NCI-H2081 treated with DMSO at 0.1 percent for 48 hours (cell line): Measurements from ENCODE around the gene HPCA.

ENCODE experiments used
- DNase-seq: peaks from one replicate; lab custom pipeline; 2025; lab: John Stamatoyannopoulos, UW

HPCA gene

DNA sequence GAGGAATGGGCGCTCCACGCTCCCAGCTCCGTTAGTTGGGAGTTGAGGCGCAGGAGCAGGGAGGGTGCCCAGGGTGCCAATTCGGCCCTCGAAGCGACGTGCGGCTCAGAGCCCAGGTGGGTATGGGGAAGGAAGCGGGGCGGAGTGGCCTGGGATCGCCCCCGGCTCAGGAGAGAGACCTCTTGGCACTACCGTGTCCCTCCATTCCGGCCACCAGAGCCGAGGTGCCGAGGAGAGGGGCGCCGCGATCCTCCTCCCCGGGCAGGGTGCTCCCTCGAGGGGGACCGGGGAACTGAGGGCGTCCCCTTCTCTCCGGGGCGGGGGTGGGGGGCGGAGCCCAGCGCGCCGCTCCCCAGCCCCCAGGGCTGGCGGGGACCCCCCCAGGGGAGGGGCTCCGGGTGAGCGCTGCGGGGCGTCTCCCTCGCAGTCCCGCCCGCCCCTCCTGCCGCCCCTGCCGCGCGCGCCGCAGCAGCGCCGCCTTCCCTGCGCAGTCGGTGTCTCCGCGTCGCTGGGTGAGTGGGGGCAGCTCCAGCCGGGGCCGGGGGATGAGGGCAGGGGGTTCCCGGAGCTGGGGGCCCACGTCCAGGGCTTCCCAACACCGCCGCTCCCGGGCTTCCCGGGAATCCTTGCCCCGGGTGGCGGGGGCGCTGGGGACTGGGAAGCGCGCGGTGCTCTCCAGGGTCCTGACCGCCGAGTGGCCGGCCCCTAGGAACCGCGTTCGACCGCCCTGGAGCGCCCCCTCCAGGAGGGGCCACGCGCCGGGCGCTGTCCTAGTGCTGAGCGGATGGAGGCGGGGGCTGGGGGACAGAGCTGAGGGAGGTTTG lies at the start of gene HPCA:
TSS of gene HPCA (plus strand) at position 488 of the 824 bp plus-strand sequence. CDS start 2,408 bp downstream, outside the sequence.
- DNase-seq = no peak

- peak; percentile 27 for DNase-seq
These were observed 37.8 kb upstream of the HPCA start for GRCh38 chr1:32848354-32849063.

- no peak for DNase-seq
These were observed 30.3 kb upstream of the HPCA start for GRCh38 chr1:32855861-32856617.

- no peak for DNase-seq
These were observed 28.2 kb upstream of the HPCA start for GRCh38 chr1:32858136-32858535.

DNA sequence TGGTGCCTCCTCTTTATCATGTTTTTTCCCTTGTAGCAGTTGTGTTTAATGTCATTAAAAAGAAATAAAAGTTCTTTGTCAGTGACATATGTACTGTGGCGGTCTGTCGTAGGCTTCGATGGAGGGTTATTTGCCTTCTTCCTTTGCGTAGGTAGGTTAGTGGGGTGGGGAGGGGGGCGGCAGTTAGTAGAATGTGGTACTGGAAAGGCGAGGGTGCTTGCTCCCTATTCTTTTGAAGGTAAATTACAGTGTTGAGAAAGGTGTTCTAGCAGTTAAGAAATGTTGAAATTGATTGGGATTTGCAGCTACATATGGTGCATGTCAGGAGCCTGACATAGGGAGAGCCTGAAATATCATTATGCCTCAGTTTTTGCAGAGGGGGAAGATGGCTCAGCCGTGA lies 27.5 kb upstream of the HPCA start:
- no peak for DNase-seq

DNA sequence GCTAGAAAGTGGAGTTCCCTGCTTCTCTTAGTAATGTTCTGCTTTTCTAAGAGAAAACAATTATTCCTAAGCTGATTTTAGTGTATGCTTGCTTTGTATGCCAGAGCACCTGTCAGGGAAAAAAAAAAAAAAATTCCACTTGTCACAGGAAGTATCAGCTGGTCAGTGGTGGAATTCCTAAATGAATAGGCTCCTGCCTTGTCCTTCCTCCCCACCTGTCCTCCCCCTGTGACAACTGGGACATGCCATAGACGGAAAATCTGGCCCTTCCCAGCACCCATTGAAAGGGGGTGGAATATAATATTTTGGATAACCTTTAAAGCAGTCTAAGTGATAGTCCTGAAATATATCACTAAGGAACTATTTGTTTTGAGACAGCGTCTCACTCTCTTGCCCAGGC lies 26.4 kb upstream of the HPCA start:
- DNase-seq = no peak

- no peak for DNase-seq
These were observed 25.7 kb upstream of the HPCA start for GRCh38 chr1:32860566-32860965.

- DNase-seq = no peak
These were observed 24.2 kb upstream of the HPCA start for GRCh38 chr1:32861904-32862695.

DNA sequence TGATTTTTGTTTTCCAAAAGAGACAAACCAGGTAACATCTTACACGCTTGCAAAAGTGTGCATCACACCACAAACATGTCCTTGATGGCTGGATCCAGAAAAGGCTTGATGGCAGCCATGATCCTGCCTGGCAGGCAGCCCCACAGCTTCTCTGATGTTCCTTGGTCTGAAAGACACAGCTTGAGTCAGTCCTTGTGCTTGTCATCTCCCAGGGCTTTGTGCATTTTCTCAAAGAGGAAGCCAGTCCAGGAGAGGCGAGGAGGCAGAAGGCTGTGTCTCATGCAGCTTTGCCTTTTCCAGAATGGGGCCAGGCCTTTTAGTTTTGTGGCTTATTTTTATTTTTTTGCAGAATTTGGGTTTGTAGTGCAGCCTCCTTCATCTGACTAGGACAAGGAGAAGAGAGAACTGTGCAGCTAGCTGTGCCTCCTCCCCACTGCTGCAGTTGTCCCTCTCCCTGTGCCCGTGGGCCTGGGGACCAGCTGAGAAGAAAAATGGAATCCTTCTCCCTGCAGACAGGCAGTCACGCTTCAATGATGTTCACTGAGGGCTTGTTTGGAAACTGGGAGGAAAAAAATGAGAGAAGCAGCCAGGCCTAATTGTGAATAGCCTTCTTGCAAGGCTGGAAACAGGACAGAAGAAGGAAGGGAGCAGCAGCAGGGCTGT lies 22.9 kb upstream of the HPCA start:
- DNase-seq = no peak

DNA sequence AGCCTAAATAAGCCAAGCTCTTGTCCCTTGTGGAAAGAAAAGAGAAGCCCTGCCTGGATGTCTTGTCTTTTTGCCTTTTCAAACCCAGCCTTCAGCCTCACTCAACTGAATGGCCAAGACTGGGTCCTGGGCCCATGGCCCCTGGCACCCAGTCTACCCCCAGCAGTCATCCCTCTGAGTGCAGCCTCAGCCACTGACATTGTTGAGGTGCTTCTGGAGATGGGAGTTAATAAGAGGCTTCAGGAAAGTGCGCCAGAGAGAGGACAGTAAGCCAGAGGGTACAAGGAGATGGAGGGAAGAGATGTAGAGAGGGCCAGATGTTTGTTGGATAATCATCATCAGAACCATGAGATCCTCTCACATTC lies 22.4 kb upstream of the HPCA start:
- no peak for DNase-seq

DNA sequence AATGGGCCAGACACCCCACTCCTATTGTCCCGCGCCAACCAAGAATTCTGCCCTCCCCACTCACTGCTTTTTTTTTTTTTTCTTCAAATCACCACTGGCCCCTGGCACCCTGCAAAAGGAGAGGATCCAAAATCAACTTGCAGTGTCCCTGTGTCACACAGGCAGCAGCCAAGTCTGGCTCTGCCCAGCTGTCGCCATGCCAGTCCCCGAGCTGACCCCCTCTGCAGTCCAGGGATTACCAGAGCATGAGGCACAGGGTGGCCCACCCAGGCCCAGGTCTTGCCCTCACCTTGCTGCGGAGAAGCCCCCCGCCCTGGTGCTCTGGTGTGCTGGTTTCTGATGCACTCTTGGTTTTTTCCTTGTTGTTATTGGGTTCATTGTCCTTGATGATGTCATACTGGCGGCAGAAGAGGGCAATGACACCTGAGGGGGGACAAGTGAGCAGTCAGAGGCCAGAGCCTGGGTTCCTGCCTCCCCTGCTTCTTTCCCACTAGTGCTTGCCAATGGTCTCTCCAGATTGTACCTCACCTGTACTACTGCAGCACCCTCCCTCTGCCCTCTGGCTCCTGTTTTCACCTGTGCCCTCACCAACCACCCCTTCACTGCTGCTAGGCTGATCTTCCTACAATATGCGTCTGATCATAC lies 21.8 kb upstream of the HPCA start:
- DNase-seq = no peak

DNA sequence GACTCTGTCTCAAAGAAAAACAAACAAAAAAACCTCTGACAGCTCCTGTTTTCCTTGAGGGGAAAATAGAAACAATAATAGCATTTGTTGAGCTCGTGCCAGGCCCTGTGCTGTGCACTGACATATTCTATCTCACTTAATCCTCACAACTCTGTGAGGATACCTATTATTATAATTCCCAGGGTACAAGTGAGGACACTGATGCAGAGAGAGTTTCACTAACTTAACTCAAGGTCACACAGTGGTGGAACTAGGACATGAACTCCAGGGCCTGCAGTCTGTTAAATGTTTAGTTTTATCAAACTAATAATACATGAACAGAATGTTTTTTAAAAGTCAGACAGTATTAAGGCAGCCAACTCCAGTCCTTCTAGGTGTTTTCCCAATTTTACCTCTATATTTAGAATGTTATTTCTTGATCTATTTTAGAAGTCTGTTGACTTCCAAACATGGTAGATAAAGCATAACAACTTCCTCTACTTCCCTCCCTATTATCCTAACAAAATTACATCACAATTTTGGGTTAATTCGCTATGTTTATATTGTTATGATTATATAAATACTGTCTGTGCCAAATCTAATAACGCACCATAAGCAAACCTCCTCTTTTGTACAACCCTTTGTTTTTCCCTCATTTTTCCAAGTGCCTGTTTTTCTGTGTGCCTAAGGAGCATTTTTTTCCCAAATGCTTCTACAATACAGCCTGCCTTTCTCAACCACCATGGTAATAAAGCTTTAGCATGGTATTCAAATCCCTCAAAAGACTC lies 20.5 kb upstream of the HPCA start:
- DNase-seq = no peak

DNA sequence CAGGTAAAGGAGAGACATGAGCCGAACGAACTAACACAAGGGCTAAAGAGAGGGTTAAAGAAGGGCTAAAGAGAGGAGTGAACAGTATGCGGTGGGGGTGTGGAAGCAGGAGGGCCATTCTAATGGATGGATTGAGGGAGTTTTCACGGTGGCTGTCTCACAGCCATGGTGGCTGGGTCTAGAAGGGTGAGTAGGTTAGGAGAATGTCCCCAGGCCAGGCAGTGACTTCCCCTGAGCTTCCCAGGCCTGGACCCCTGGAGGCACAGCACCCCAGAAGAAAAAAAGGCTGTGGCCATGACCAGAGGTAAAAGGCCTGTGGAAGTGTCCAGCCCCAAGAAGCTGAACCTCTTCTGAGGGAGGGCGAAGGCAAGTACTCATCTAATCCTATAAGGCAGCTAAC lies 19.1 kb upstream of the HPCA start:
- no peak for DNase-seq

- DNase-seq = no peak
These were observed 18.6 kb upstream of the HPCA start for GRCh38 chr1:32867671-32868070.

DNA sequence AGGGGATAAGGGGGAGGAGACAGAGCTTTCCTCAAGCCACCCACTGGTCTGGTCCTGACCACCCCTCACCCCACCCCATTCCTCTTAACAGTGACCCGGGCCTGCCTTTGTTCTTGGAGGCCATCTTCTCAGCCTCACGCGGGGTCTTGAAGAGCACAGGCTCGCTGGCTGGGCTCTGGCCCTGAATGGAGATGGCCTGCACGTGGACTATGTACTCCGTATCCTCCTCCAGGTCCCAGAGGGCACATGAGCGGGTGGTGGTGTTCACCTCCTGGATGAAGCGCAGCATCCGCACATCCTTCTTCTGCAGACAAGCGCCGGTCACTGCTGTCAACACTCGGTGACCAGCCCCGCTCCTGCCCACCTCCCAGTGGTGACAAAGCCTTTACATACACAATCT lies 18.2 kb upstream of the HPCA start:
- no peak for DNase-seq

GRCh38 chr1:32868806-32869455 lies 17.4 kb upstream of the HPCA start:
- no peak for DNase-seq

DNA sequence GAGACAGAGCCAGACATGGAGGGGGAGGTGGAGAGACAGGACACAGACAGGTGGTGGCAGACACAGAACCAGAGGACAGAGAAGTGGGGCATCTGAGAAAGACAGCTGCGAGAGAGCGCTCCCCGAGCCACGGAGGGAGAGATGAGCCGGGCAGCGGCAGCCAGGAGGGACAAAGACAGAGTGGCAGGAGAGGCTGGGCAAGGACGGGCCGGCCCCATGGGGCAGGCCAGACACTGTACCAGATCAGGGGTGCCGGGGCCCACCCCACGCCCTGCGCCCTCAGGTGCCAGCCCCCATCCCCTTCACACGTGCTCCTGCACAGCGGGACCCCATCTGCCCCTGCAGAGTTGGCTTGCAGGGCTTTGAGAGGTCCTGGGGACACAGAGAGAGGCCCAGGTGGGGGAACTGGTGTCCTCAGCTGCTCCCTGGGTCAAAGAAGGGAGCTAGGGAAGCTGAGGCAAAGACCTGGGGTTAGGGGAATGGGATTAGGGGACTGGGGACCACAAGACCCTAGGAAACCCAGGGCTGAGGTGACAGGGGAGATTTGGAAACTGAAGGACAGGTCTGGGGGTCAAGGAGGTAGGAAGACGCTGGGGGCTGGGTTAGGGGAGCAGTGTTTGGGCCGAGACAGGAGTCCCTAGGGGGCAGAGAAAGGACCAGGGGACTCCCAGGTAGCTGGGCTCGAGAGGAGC lies 16.2 kb upstream of the HPCA start:
- no peak for DNase-seq

DNA sequence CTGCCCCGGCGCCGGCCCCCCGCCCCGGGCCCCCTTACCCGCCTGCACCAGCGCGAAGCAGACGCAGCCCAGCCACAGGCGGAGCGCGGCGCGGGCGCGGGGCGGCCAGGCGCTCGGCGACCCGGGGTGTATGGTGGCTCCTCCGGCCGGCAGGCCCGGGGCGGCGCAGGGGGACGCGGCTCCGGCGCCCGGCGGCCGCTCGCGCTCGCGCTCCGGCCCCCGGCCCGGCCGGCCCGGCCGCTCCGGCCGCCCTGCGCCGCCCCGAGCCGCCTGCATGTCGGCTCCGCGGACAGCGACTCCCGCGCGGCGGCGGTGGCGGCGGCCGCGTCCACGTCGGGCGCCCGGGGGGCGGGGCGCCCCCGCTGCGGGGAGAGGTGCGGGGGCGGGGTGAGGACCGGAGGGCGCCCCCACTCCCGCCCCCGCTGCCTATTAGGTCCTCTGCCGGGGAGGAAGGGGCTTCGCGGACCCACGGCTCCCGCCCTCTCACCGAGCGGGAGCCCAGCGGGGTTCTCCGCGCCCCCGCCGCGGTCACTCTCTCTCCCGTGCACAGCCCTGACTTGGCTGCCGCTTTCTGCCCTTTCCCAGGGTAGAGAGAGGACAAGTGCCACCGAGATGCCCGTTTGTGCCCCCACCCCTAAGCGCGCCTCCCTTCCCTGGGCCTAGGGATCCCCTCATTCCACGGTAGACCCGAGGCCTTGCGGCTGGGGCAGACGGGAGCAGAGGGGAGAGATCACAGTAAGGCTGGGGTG lies 15.5 kb upstream of the HPCA start, which contains the start of gene FNDC5:
TSS of gene FNDC5 (minus strand) at position 298 of the 749 bp plus-strand sequence.
- no peak for DNase-seq
